Gastroesophageal sphincter (tissue), 4 donors: ENCODE results near the gene CLSTN2. TPM values are rescaled to one million over a fixed set of nuclear protein-coding genes. Genes with fewer than 3 reads are reported as not detected.

Experiments
- ATAC-seq: fragments of 150-250 bp; one replicate; pipeline ENCODE4 v1.9.1; 2016; ENCODE audit warnings: mild to moderate bottlenecking, moderate library complexity
- H3K27ac ChIP-seq, 4 donors: fragments of 200-600 bp; sonication (generic) in 3 of 4; 1 replicate in 3 of 4; 2 replicates in 1 of 4; pipeline ENCODE4 v1.5.1; 2016 to 2019
- H3K27me3 ChIP-seq: fragments of 200-600 bp; sonication (generic); one replicate; pipeline ENCODE4 v1.5.1; 2019
- H3K36me3 ChIP-seq, 2 donors: fragments of 200-600 bp; sonication (generic); one replicate each; pipeline ENCODE4 v1.5.1; 2019; ENCODE audit warnings: control low read depth in 1 of 2
- H3K4me1 ChIP-seq, 3 donors: fragments of 200-600 bp; sonication (generic); 1 replicate in 2 of 3; 2 replicates in 1 of 3; pipeline ENCODE4 v1.5.1; 2016 to 2019; ENCODE audit warnings: control low read depth in 2 of 3
- H3K4me3 ChIP-seq, 2 donors: fragments of 200-600 bp; sonication (generic); one replicate each; pipeline ENCODE4 v1.5.1; 2019; ENCODE audit warnings: mild to moderate bottlenecking in 1 of 2, moderate library complexity in 1 of 2
- H3K9me3 ChIP-seq, 3 donors: fragments of 200-600 bp; sonication (generic); one replicate each; pipeline ENCODE4 v1.5.1; 2017 to 2019; ENCODE audit warnings: control low read depth in 2 of 3
- EP300 ChIP-seq: sonication (generic); formaldehyde crosslinking; IDR thresholded peaks from one replicate; pipeline ENCODE4 v1.6.1; 2017; ENCODE audit warnings: antibody characterized with exemption, mild to moderate bottlenecking
- POLR2A ChIP-seq, 2 donors: fragments of 450-650 bp; IDR thresholded peaks; one replicate each; pipeline ENCODE4 v1.6.1; 2017; ENCODE audit warnings: antibody characterized with exemption in 2 of 2, mild to moderate bottlenecking in 2 of 2, moderate library complexity in 1 of 2
- POLR2AphosphoS5 ChIP-seq: sonication (generic); formaldehyde crosslinking; IDR thresholded peaks from one replicate; pipeline ENCODE4 v1.6.1; 2017; ENCODE audit warnings: antibody characterized with exemption
- WGBS, 2 donors: methylation state at CpG; one replicate each; pipeline ENCODE4 v1.1.5; 2018; ENCODE audit warnings: low coverage in 1 of 2; 5-methylcytosine and 5-hydroxymethylcytosine counted together
- total RNA-seq, 4 donors: library from RNA; depleted of rRNA; stranded (reverse); fragments of >200 nt; gene quantifications; one replicate each; pipeline ENCODE4 v1.1.0, GENCODE V29; 2016
- TF ChIP-seq, protein P1 (sequence below), 4 experiments: fragments of 200-600 bp in 2 of 4; fragments of 450-650 bp in 2 of 4; sonication (generic) in 1 of 4; IDR thresholded peaks; one replicate each; pipeline ENCODE4 v1.5.1; 2017 to 2019; ENCODE audit warnings: antibody characterized with exemption in 4 of 4, mild to moderate bottlenecking in 2 of 4, moderate library complexity in 2 of 4

CLSTN2 gene
- total RNA-seq, 4 donors from 2014 or later, result 6.6 to 9.7 (median 7.7) TPM

DNA sequence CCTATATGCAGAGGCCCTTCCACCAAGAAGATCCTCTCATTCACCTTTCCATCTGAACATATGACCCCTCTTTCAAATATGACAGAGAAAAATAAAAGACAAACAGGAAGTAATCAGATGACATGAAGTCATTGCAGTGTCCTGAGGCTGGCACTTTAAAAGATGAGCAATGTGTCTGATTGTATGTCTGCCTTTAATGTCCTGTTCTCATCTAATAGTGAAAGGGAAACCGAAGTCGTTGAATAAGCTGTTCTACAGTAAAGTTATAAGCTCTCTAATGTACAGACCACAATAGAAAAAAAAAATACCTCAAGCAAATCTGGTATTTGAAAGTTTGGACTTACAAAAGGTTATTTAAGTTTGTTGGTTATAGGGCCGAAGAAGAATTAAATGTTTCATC lies 243.0 kb downstream of the CLSTN2 start:
- Histone ChIP-seq H3K27ac (no peak overlapping the region), H3K27me3 (no peaks in the 10 kb centered on the region), H3K9me3 (no peaks in the 10 kb centered on the region), H3K4me3 (no peak overlapping the region), H3K36me3 (no peaks in the 10 kb centered on the region), H3K4me1 (no peaks in the 10 kb centered on the region)
- ATAC-seq, result no peak
- WGBS, 2 donors, result 81% methylated on average over 3 of the region's 3 CpGs
- TF ChIP-seq, protein P1, sequence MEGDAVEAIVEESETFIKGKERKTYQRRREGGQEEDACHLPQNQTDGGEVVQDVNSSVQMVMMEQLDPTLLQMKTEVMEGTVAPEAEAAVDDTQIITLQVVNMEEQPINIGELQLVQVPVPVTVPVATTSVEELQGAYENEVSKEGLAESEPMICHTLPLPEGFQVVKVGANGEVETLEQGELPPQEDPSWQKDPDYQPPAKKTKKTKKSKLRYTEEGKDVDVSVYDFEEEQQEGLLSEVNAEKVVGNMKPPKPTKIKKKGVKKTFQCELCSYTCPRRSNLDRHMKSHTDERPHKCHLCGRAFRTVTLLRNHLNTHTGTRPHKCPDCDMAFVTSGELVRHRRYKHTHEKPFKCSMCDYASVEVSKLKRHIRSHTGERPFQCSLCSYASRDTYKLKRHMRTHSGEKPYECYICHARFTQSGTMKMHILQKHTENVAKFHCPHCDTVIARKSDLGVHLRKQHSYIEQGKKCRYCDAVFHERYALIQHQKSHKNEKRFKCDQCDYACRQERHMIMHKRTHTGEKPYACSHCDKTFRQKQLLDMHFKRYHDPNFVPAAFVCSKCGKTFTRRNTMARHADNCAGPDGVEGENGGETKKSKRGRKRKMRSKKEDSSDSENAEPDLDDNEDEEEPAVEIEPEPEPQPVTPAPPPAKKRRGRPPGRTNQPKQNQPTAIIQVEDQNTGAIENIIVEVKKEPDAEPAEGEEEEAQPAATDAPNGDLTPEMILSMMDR (IDR thresholded peaks at IDR 0.05), result no peak
- TF ChIP-seq POLR2AphosphoS5, result no peak
- no peak for TF ChIP-seq POLR2A (IDR thresholded peaks at IDR 0.05)

DNA sequence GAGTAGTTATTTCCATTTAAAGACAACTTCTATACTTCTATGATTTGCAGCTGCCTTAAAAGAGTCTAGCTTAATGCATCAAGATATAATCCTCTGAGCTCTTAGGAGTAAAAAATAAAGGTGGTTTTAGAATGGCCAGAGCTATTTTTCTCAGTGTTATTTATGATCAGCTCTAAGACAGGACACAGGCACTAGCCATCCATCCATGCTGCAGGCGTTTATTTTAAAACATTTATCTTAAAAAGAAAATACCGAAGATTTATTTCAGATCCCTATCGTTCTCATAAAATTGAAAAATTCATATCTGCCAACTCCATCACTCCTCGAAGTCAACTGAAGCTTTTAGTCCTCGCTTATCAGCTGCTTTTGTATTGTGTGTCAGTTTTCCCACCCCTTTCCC lies 243.5 kb downstream of the CLSTN2 start:
- Histone ChIP-seq H3K4me3 (no peak overlapping the region), H3K36me3 (no peaks in the 10 kb centered on the region), H3K27me3 (no peaks in the 10 kb centered on the region), H3K27ac (no peak overlapping the region), H3K4me1 (no peaks in the 10 kb centered on the region), H3K9me3 (no peaks in the 10 kb centered on the region)
- no peak for ATAC-seq
- WGBS, 2 donors, result 48 to 68% methylated on average over 5 of the region's 5 CpGs
- TF ChIP-seq EP300 (no peak), POLR2A (IDR thresholded peaks at IDR 0.05) (no peak)

DNA sequence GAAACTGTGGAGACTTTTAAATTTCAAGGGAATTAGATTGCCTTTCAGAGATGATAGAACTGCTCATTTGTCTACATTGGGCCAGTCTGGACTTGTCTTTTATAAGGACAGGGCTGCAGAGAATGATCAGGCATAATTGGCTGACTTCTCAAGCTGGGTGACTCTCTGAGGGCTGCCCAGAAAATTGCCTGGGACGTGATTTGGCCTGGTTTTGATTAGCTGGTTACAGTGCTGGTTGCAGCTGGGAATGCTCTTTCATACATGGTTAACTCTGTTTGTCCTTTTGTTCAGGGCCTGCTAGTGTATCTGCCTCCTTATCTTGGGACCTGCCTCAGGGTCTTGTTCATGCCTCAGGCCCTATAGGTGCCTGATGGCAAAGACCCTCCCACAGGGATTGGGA lies 245.6 kb downstream of the CLSTN2 start:
- Histone ChIP-seq H3K4me3 (no peak overlapping the region), H3K27me3 (no peaks in the 10 kb centered on the region), H3K27ac (no peak overlapping the region), H3K9me3 (no peaks in the 10 kb centered on the region), H3K4me1 (peaks cover 0 to 4% (median 0%) of the 10 kb centered on the region in 3 donors), H3K36me3 (no peaks in the 10 kb centered on the region)
- no peak for ATAC-seq
- TF ChIP-seq POLR2A (IDR thresholded peaks at IDR 0.05), result no peak
- TF ChIP-seq EP300, result no peak
- no peak for TF ChIP-seq POLR2AphosphoS5
- TF ChIP-seq, protein P1 (IDR thresholded peaks at IDR 0.05), result no peak
- WGBS, 2 donors, result 67% methylated on average over 1 of the region's 1 CpG; no CpG with 5 or more reads in 1 of the 2 donors

DNA sequence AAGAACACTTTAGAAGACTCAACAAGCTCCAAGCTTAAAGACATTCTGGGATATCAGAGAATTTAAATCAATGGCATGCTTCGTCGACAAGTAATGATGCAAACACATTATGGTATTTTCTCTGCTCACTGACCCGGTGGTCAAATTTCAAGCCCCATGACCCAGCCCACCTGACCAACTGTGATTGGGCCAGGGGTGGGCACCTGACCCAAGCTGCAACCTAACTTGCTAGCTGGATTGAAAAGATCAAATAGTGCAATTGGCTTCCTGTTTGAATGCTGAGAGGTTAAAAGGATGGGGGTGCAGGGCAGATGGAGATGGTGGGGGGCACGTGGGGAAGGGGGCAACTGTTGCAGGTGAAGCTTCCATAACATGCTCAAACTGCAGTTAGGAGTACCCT lies 250.4 kb downstream of the CLSTN2 start:
- TF ChIP-seq POLR2AphosphoS5, result no peak
- TF ChIP-seq, protein P1 (IDR thresholded peaks at IDR 0.05), result no peak
- no peak for TF ChIP-seq POLR2A (IDR thresholded peaks at IDR 0.05)
- no peak for TF ChIP-seq EP300
- 82 to 91% methylated on average over 3 of the region's 4 CpGs for WGBS, 2 donors
- Histone ChIP-seq H3K4me3 (no peak overlapping the region), H3K36me3 (no peaks in the 10 kb centered on the region), H3K27me3 (no peaks in the 10 kb centered on the region), H3K4me1 (peaks cover 0 to 21% (median 3%) of the 10 kb centered on the region in 3 donors), H3K9me3 (no peaks in the 10 kb centered on the region), H3K27ac (no peak overlapping the region)
- ATAC-seq, result no peak

DNA sequence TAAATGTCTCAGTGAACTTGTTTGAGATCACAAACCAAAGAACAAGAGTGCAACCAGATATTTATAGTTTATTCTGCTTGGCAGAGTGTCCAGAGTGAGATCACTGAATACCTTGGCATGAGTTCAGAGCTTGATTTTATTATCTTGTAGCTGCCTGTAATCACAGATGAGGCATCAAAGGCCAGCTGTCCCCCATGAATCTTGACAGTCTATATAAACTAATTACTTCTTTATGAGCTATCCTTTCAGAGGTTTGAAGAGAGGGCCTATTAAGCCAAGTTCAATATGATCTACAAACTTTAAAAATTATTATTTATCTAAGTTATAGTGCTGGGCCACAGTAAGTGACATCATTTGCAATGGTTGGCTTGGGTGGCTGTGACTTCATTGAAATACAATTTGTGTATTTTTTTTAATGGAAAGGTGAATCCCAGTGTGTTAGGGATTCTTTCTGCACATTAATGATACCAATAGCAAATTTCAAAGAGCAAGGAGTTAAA lies 251.5 kb downstream of the CLSTN2 start:
- H3K36me3 ChIP-seq, result no peaks in the 10 kb centered on the region
- peak; percentile 52 for ATAC-seq
- H3K4me3 ChIP-seq, result no peak overlapping the region
- peaks cover 0 to 21% (median 3%) of the 10 kb centered on the region in 3 donors for H3K4me1 ChIP-seq
- H3K27me3 ChIP-seq, result no peaks in the 10 kb centered on the region
- no peaks in the 10 kb centered on the region for H3K9me3 ChIP-seq
- H3K27ac ChIP-seq, result peak overlapping the region in 3 of 4 donors; percentile 11 to 55 (median 42)
- TF ChIP-seq POLR2AphosphoS5 (peak; percentile 23), POLR2A (IDR thresholded peaks at IDR 0.05) (no peak)

DNA sequence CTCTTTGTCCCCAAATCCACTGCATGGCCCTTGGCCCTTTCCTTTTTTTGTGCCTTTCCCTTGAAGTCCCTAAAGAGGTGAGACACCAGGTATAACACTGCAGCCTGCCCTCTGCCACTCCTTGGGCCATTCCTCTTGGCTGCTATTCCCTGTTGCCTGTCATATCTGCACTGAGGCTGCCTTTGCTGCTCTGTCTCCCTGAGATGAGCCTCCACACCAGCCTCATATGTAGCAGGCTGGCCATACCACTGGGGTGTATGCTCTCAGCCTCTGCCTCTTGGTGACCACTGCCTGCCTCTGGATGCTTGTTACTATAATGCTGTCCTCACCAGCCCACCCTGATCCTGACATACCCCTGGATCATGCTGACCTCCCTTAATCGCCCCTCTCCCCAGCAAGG lies 252.0 kb downstream of the CLSTN2 start:
- H3K27ac ChIP-seq, result peak overlapping the region in 3 of 4 donors; percentile 2 to 55 (median 11)
- H3K9me3 ChIP-seq, result no peaks in the 10 kb centered on the region
- no peaks in the 10 kb centered on the region for H3K27me3 ChIP-seq
- H3K36me3 ChIP-seq, result no peaks in the 10 kb centered on the region
- no peak for ATAC-seq
- H3K4me3 ChIP-seq, result no peak overlapping the region
- 100% methylated on average over 1 of the region's 1 CpG; no CpG with 5 or more reads in 1 of the 2 donors for WGBS, 2 donors
- peaks cover 0 to 21% (median 3%) of the 10 kb centered on the region in 3 donors for H3K4me1 ChIP-seq
- no peak for TF ChIP-seq POLR2AphosphoS5
- TF ChIP-seq, protein P1 (IDR thresholded peaks at IDR 0.05), result no peak
